ENCODE measurements around the gene PKP1. TPM values are rescaled to one million over a fixed set of nuclear protein-coding genes. Genes with fewer than 3 reads are reported as not detected.

PKP1 gene
- total RNA-seq, 4 donors from 2014 or later: 0.27 to 12.8 (median 4.0) TPM

GRCh38 chr1:201329286-201329685, 46.0 kb downstream of the PKP1 start:
- no peaks in the 10 kb centered on the region for H3K36me3 ChIP-seq
- 35 to 50% methylated on average over 2 of the region's 2 CpGs for WGBS, 2 donors (ENCODE audit: low coverage in 1 of 2)
- no peak for TF ChIP-seq POLR2AphosphoS5 (IDR thresholded peaks at IDR 0.05)
- no peak for TF ChIP-seq POLR2A (IDR thresholded peaks at IDR 0.05)
- TF ChIP-seq CTCF (IDR thresholded peaks at IDR 0.05): no peak
- no peak for TF ChIP-seq EP300 (IDR thresholded peaks at IDR 0.05)
- H3K27ac ChIP-seq: no peak overlapping the region
- no peaks in the 10 kb centered on the region for H3K4me1 ChIP-seq
- ATAC-seq: no peak
- H3K9me3 ChIP-seq: no peaks in the 10 kb centered on the region
- no peak overlapping the region for H3K4me3 ChIP-seq
- no peaks in the 10 kb centered on the region for H3K27me3 ChIP-seq

- TF ChIP-seq EP300 (IDR thresholded peaks at IDR 0.05) (no peak), POLR2AphosphoS5 (IDR thresholded peaks at IDR 0.05) (no peak), CTCF (IDR thresholded peaks at IDR 0.05) (no peak), POLR2A (IDR thresholded peaks at IDR 0.05) (no peak)
- WGBS, 2 donors (ENCODE audit: low coverage in 1 of 2): 60 to 100% methylated on average over 1 to 4 of the region's 4 CpGs
- Histone ChIP-seq H3K9me3 (no peaks in the 10 kb centered on the region), H3K27me3 (no peaks in the 10 kb centered on the region), H3K4me3 (no peak overlapping the region), H3K4me1 (no peaks in the 10 kb centered on the region), H3K27ac (no peak overlapping the region), H3K36me3 (no peaks in the 10 kb centered on the region)
- no peak for ATAC-seq
Observed at GRCh38 chr1:201329801-201330200, 46.5 kb downstream of the PKP1 start.

DNA sequence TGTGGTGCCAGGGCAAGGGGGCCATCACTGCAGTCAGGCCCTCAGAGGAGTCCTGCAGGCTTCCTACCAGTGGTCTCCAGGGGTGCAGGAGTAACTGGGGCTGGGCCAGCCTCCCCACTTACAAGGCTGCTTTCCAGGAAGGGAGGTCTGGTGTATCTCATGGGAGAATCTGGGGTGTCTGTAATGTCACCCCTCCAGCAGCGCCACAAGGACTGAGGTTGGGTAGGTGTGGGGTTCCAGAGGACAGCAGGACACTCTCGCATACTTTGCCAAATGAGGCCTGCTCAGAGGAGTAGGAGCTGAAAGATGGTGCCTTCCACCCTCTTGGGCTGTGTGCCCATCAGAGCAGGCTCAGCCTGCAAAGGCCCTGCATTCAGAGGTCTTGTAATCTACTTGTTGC, 47.2 kb downstream of the PKP1 start:
- Histone ChIP-seq H3K27ac (no peak overlapping the region), H3K4me3 (no peak overlapping the region), H3K36me3 (no peaks in the 10 kb centered on the region), H3K27me3 (no peaks in the 10 kb centered on the region), H3K4me1 (no peaks in the 10 kb centered on the region), H3K9me3 (no peaks in the 10 kb centered on the region)
- no peak for ATAC-seq
- WGBS, 2 donors (ENCODE audit: low coverage in 1 of 2): 67% methylated on average over 1 of the region's 2 CpGs; no CpG with 5 or more reads in 1 of the 2 donors
- TF ChIP-seq POLR2A (IDR thresholded peaks at IDR 0.05): no peak
- TF ChIP-seq POLR2AphosphoS5 (IDR thresholded peaks at IDR 0.05): no peak
- no peak for TF ChIP-seq CTCF (IDR thresholded peaks at IDR 0.05)
- no peak for TF ChIP-seq EP300 (IDR thresholded peaks at IDR 0.05)

DNA sequence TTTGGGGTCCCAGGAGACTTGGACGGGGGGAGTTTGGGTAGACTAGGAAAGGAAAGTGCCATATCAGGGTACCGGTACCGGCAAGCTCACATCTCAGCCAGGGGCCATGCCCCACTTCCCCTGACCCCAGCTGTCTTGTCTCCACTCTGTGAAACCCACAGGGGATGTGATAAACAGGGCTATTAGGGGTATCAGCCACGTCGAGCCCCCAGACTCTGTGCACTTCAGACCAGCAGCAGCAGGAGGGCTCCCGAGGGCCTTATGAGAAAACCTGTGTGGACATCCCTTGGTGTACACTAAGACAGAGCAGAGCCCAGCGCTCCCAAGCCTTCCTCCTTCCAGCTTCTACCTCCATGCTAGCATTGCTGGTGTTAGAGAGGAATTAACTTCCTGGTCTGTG, 47.9 kb downstream of the PKP1 start:
- Histone ChIP-seq H3K4me1 (no peaks in the 10 kb centered on the region), H3K27me3 (no peaks in the 10 kb centered on the region), H3K4me3 (no peak overlapping the region), H3K9me3 (no peaks in the 10 kb centered on the region), H3K36me3 (no peaks in the 10 kb centered on the region), H3K27ac (no peak overlapping the region)
- no peak for TF ChIP-seq POLR2AphosphoS5 (IDR thresholded peaks at IDR 0.05)
- no peak for TF ChIP-seq POLR2A (IDR thresholded peaks at IDR 0.05)
- no peak for TF ChIP-seq EP300 (IDR thresholded peaks at IDR 0.05)
- TF ChIP-seq CTCF (IDR thresholded peaks at IDR 0.05): no peak
- ATAC-seq: no peak
- 81 to 100% methylated on average over 1 to 3 of the region's 7 CpGs for WGBS, 2 donors (ENCODE audit: low coverage in 1 of 2)

DNA sequence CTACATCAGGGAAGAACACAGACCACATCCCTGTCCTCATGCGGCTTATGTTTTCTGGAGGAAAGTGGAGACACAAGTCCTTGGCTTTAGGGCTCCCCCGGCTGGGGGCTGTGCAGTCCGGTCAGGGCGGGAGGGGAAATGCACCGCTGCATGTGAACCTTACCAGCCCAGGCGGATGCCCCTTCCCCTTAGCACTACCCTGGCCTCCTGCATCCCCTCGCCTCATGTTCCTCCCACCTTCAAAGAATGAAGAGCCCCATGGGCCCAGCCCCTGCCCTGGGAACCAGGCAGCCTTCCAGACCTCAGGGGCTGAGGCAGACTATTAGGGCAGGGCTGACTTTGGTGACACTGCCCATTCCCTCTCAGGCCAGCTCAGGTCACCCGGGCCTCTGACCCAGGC, 48.7 kb downstream of the PKP1 start:
- no peaks in the 10 kb centered on the region for H3K9me3 ChIP-seq
- no peaks in the 10 kb centered on the region for H3K27me3 ChIP-seq
- H3K4me3 ChIP-seq: no peak overlapping the region
- 91% methylated on average over 6 of the region's 8 CpGs; no CpG with 5 or more reads in 1 of the 2 donors for WGBS, 2 donors (ENCODE audit: low coverage in 1 of 2)
- TF ChIP-seq POLR2AphosphoS5 (IDR thresholded peaks at IDR 0.05) (no peak), POLR2A (IDR thresholded peaks at IDR 0.05) (no peak), EP300 (IDR thresholded peaks at IDR 0.05) (no peak), CTCF (IDR thresholded peaks at IDR 0.05) (no peak)
- H3K36me3 ChIP-seq: no peaks in the 10 kb centered on the region
- no peak overlapping the region for H3K27ac ChIP-seq
- no peak for ATAC-seq
- H3K4me1 ChIP-seq: no peaks in the 10 kb centered on the region
